Measurements from ENCODE around the gene ORC4. TPM values are rescaled to one million over a fixed set of nuclear protein-coding genes. Genes with fewer than 3 reads are reported as not detected.

ORC4 gene
- total and polyA plus RNA-seq, 2 of the 8 experiments (the other 6 are each of a cell fraction or from before 2014, with no cell fraction given), result 22.7 to 63.7 TPM

- H2BK120ac ChIP-seq (replicated peaks; ENCODE audit: low read depth, low read length), result no peak overlapping the region
- no peak overlapping the region for H3K14ac ChIP-seq (ENCODE audit: insufficient read length)
- no peak overlapping the region for H4K5ac ChIP-seq (ENCODE audit: insufficient read length, low read depth, low read length)
- no peaks in the 10 kb centered on the region for H3K27me3 ChIP-seq (replicated peaks in 1 of 4; ENCODE audit: control insufficient read depth in 3 of 4, extremely low read depth in 1 of 4, insufficient read depth in 3 of 4, low read length in 3 of 4)
- TF ChIP-seq TCF12 (IDR thresholded peaks at IDR 0.05; ENCODE audit: low read depth, low read length) (no peak), ATF2 (IDR thresholded peaks at IDR 0.05; ENCODE audit: low read length) (no peak), NRF1 (IDR thresholded peaks at IDR 0.05; ENCODE audit: low read depth, low read length) (no peak)
- H2BK12ac ChIP-seq (ENCODE audit: low read depth, low read length), result no peak overlapping the region
- H3K4me1 ChIP-seq (replicated peaks in 1 of 4; ENCODE audit: control insufficient read depth in 3 of 4, insufficient read depth in 4 of 4, low read length in 3 of 4), result no peaks in the 10 kb centered on the region
- no peak overlapping the region for H3K9ac ChIP-seq (replicated peaks in 1 of 4; ENCODE audit: extremely low read depth in 1 of 4, low read depth in 3 of 4, low read length in 3 of 4)
- no peak overlapping the region for H4K91ac ChIP-seq (replicated peaks; ENCODE audit: insufficient read length, low read length)
- no peak overlapping the region for H3K56ac ChIP-seq (replicated peaks; ENCODE audit: insufficient read length, low read depth, low read length)
- FAIRE-seq, result no peak
- no peak overlapping the region for H4K8ac ChIP-seq (ENCODE audit: extremely low read depth, insufficient read depth, low read length)
- H2AK5ac ChIP-seq (ENCODE audit: low read depth, low read length), result no peak overlapping the region
- CTCF ChIA-PET (ENCODE audit: partially characterized antibody), result interaction anchor here (0.5 to 0.6 kb wide), 2 partner anchors 387 to 560 kb away, joined by 3 read pairs; no protein-coding TSS in a partner anchor
- H3K79me1 ChIP-seq (ENCODE audit: low read depth, low read length), result no peaks in the 10 kb centered on the region
- H3K18ac ChIP-seq (ENCODE audit: extremely low read depth, low read length), result no peak overlapping the region
- no peak overlapping the region for H3K4me2 ChIP-seq (ENCODE audit: insufficient read depth in 1 of 2, low read depth in 2 of 2, low read length in 2 of 2)
- H3K9me3 ChIP-seq (ENCODE audit: insufficient read depth in 2 of 2, low read depth in 1 of 2, low read length in 1 of 2), result no peaks in the 10 kb centered on the region
- DNase-seq (ENCODE audit: low read depth in 1 of 2, low spot score in 2 of 2), result no peak
- no peak overlapping the region for H3K27ac ChIP-seq (ENCODE audit: low read depth, low read length)
- H2BK15ac ChIP-seq (ENCODE audit: low read length), result no peak overlapping the region
- H2AFZ ChIP-seq (ENCODE audit: low read length), result no peak overlapping the region
- H3K36me3 ChIP-seq (ENCODE audit: control insufficient read depth in 2 of 4, insufficient read depth in 4 of 4, low read length in 3 of 4), result peaks cover 0 to 27% (median 18%) of the 10 kb centered on the region in 4 experiments; a peak in 5 of 8 replicates
- H3K4ac ChIP-seq (replicated peaks; ENCODE audit: insufficient read length, low read depth, low read length), result no peak overlapping the region
- H3K23ac ChIP-seq (ENCODE audit: insufficient read length), result no peak overlapping the region
- no peaks in the 10 kb centered on the region for H3K79me2 ChIP-seq (ENCODE audit: control insufficient read depth in 1 of 2, insufficient read depth in 2 of 2, low read length in 2 of 2)
- H2BK5ac ChIP-seq (ENCODE audit: low read depth, low read length), result no peak overlapping the region
- no peak overlapping the region for H2BK20ac ChIP-seq (ENCODE audit: low read length)
- POLR2A ChIA-PET (ENCODE audit: partially characterized antibody), result no interaction called here
- H3K23me2 ChIP-seq (ENCODE audit: low read depth, low read length), result no peaks in the 10 kb centered on the region
- no peak overlapping the region for H3K4me3 ChIP-seq (ENCODE audit: extremely low read depth in 1 of 4, insufficient read depth in 2 of 4, low read depth in 3 of 4, low read length in 4 of 4)
- no peaks in the 10 kb centered on the region for H4K20me1 ChIP-seq (replicated peaks in 1 of 2; ENCODE audit: control insufficient read depth in 1 of 2, insufficient read depth in 2 of 2, low read length in 2 of 2)
Observed at GRCh38 chr2:147933931-147934330, 86.6 kb downstream of the ORC4 start.

Measured in H1 (cell line).